ENCODE data around the gene CMC2.

DNA sequence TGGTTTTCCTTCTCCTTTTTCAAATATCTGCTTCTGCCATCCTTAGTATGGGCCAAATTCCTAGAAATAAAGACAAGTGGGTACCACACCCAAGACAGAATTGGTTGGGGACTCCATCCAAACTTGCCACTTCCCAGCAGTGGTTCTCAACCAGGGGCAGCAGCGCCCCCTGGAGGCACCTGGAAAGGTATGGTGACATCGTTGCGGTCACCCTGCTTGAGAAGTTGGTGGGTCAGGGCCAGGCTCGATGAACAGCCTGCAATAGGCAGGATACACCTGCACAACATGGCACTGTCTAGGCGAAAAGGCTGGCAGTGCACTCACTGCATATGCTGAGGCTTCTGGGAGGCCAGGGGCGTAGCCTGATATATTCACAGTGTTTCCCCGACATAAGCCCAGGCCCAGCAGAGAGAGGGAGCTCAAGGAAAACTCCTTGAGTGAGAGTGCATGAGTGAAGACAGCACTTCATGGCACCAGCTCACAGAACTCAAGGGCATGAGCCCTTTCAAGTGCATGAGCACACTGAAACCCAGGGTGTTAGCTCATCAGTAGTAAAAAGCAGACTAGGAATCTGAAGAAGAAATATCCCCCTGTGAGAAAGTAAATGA is 57.7 kb downstream of the CMC2 start:
- no peak for TF ChIP-seq POU2F2 (IDR thresholded peaks at IDR 0.05; ENCODE audit: borderline replicate concordance, low read depth, low read length)
- no peak for TF ChIP-seq SIN3A (IDR thresholded peaks at IDR 0.05; ENCODE audit: low read depth, low read length)
- TF ChIP-seq, protein P1, sequence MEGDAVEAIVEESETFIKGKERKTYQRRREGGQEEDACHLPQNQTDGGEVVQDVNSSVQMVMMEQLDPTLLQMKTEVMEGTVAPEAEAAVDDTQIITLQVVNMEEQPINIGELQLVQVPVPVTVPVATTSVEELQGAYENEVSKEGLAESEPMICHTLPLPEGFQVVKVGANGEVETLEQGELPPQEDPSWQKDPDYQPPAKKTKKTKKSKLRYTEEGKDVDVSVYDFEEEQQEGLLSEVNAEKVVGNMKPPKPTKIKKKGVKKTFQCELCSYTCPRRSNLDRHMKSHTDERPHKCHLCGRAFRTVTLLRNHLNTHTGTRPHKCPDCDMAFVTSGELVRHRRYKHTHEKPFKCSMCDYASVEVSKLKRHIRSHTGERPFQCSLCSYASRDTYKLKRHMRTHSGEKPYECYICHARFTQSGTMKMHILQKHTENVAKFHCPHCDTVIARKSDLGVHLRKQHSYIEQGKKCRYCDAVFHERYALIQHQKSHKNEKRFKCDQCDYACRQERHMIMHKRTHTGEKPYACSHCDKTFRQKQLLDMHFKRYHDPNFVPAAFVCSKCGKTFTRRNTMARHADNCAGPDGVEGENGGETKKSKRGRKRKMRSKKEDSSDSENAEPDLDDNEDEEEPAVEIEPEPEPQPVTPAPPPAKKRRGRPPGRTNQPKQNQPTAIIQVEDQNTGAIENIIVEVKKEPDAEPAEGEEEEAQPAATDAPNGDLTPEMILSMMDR (IDR thresholded peaks at IDR 0.05 in 2 of 3, conservative IDR thresholded peaks at IDR 0.05 in 1 of 3; ENCODE audit: control insufficient read depth in 2 of 3, extremely low read depth in 1 of 3, insufficient read depth in 1 of 3, low read depth in 3 of 3, low read length in 3 of 3) = peak; percentile 66 to 84 (median 83)
- no peak for TF ChIP-seq CEBPB (IDR thresholded peaks at IDR 0.05; ENCODE audit: borderline replicate concordance in 1 of 2, low read depth in 2 of 2, low read length in 2 of 2)

Measured in GM12878 (cell line).